SK-N-SH treated with all-trans-retinoic acid at 6 μM for 48 hours (cell line): ENCODE data around the gene MOK.

Source experiments
- ATAC-seq: fragments of 200-7000 bp; cut with Tn5 transposase; 3 replicates; pipeline ENCODE4 v1.9.1; 2020; ENCODE audit warnings: mild to moderate bottlenecking, moderate library complexity
- ARNTL ChIP-seq: fragments of 450-650 bp; formaldehyde crosslinking; IDR thresholded peaks from 2 replicates; pipeline ENCODE4 v1.5.0; 2020; ENCODE audit warnings: low read depth, mild to moderate bottlenecking, moderate library complexity, borderline replicate concordance
- BACH2 ChIP-seq: fragments of 250-450 bp; sonication (Bioruptor Pico); IDR thresholded peaks from 2 replicates; pipeline ENCODE4 v1.9.0; 2021; ENCODE audit warnings: mild to moderate bottlenecking, borderline replicate concordance
- GLIS3 ChIP-seq: fragments of 250-450 bp; sonication (Bioruptor Pico); IDR thresholded peaks from 2 replicates; pipeline ENCODE4 v1.5.0; 2020; ENCODE audit warnings: mild to moderate bottlenecking, moderate library complexity
- ISL1 ChIP-seq: fragments of 250-450 bp; sonication (Bioruptor Pico); IDR thresholded peaks from 2 replicates; pipeline ENCODE4 v2.1.2; 2022; ENCODE audit warnings: mild to moderate bottlenecking, moderate library complexity
- OSR1 ChIP-seq: fragments of 250-450 bp; sonication (Bioruptor Pico); IDR thresholded peaks from 2 replicates; pipeline ENCODE4 v1.8.0; 2022; ENCODE audit warnings: moderate library complexity, mild to moderate bottlenecking, inconsistent platforms
- PPARA ChIP-seq: fragments of 250-450 bp; sonication (Bioruptor Pico); IDR thresholded peaks from 2 replicates; pipeline ENCODE4 v1.5.0; 2020; ENCODE audit warnings: mild to moderate bottlenecking, borderline replicate concordance
- SNAI2 ChIP-seq: fragments of 250-450 bp; sonication (Bioruptor Pico); IDR thresholded peaks from 2 replicates; pipeline ENCODE4 v1.5.0; 2020; ENCODE audit warnings: mild to moderate bottlenecking, moderate library complexity
- TCF4 ChIP-seq: fragments of 250-450 bp; sonication (Bioruptor Pico); IDR thresholded peaks from 2 replicates; pipeline ENCODE4 v1.8.0; 2021; ENCODE audit warnings: mild to moderate bottlenecking, moderate library complexity, borderline replicate concordance
- TOX ChIP-seq: fragments of 250-450 bp; sonication (Bioruptor Pico); IDR thresholded peaks from 2 replicates; pipeline ENCODE4 v1.8.0; 2021; ENCODE audit warnings: mild to moderate bottlenecking, moderate library complexity, borderline replicate concordance
- ZC3H10 ChIP-seq: fragments of 250-450 bp; sonication (Bioruptor Pico); IDR thresholded peaks from 2 replicates; pipeline ENCODE4 v1.5.1; 2021; ENCODE audit warnings: mild to moderate bottlenecking, moderate library complexity
- ZFP3 ChIP-seq: fragments of 250-450 bp; sonication (Bioruptor Pico); IDR thresholded peaks from 2 replicates; pipeline ENCODE4 v1.5.0; 2020; ENCODE audit warnings: mild to moderate bottlenecking, moderate library complexity
- ZNF565 ChIP-seq: fragments of 450-650 bp; formaldehyde crosslinking; conservative IDR thresholded peaks from 2 replicates; pipeline ENCODE4 v1.5.0; 2020; ENCODE audit warnings: low read depth, mild to moderate bottlenecking, moderate library complexity
- ZNF70 ChIP-seq: fragments of 450-650 bp; formaldehyde crosslinking; IDR thresholded peaks from 2 replicates; pipeline ENCODE4 v1.5.0; 2020; ENCODE audit warnings: mild to moderate bottlenecking, moderate library complexity
- ZNF8 ChIP-seq: fragments of 450-650 bp; formaldehyde crosslinking; IDR thresholded peaks from 2 replicates; pipeline ENCODE4 v1.5.0; 2020; ENCODE audit warnings: mild to moderate bottlenecking, moderate library complexity
- TF ChIP-seq, protein P1 (sequence below): fragments of 250-450 bp; sonication (Bioruptor Pico); IDR thresholded peaks from 2 replicates; pipeline ENCODE4 v1.5.1; 2020; ENCODE audit warnings: low read depth, mild to moderate bottlenecking, moderate library complexity
- TF ChIP-seq, protein P2 (sequence below): fragments of 250-450 bp; sonication (Bioruptor Pico); IDR thresholded peaks from 2 replicates; pipeline ENCODE4 v1.5.0; 2020; ENCODE audit warnings: mild to moderate bottlenecking, moderate library complexity
- TF ChIP-seq, protein P3 (sequence below): fragments of 250-450 bp; sonication (Bioruptor Pico); IDR thresholded peaks from 2 replicates; pipeline ENCODE4 v1.5.1; 2021; ENCODE audit warnings: mild to moderate bottlenecking, moderate library complexity
- TF ChIP-seq, protein P4 (sequence below): fragments of 250-450 bp; sonication (Bioruptor Pico); IDR thresholded peaks from 2 replicates; pipeline ENCODE4 v1.8.0; 2021; ENCODE audit warnings: low read depth, mild to moderate bottlenecking, moderate library complexity, borderline replicate concordance

MOK gene

DNA sequence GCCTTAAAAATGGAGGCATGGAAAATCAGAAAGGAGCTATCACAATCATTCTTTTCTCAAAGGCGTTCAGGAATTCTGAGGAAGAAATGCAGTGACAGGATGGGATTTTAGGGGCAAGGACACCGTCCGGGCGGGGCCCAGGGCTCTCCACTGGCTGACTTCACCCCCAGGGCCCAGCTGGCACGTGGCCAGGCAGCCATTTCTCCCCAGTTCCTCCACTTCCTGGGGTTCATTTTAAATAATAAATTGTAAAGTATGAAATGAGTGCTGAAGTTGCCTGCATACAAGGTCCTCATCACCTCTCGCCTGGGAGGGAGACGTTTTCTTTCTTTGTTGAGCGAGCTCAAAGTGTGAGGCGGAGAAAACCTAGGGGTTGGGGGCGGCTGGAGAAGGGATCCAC is 91.5 kb downstream of the MOK start:
- TF ChIP-seq OSR1 (CRISPR knock-in tag) (no peak), PPARA (no peak), ZC3H10 (CRISPR knock-in tag) (no peak), ISL1 (CRISPR knock-in tag) (no peak), GLIS3 (CRISPR knock-in tag) (no peak), ZNF8 (no peak), ZNF70 (CRISPR knock-in tag) (no peak), ZFP3 (CRISPR knock-in tag) (no peak), SNAI2 (CRISPR knock-in tag) (no peak), ARNTL (CRISPR knock-in tag) (no peak), TOX (CRISPR knock-in tag) (no peak)
- TF ChIP-seq, protein P1, sequence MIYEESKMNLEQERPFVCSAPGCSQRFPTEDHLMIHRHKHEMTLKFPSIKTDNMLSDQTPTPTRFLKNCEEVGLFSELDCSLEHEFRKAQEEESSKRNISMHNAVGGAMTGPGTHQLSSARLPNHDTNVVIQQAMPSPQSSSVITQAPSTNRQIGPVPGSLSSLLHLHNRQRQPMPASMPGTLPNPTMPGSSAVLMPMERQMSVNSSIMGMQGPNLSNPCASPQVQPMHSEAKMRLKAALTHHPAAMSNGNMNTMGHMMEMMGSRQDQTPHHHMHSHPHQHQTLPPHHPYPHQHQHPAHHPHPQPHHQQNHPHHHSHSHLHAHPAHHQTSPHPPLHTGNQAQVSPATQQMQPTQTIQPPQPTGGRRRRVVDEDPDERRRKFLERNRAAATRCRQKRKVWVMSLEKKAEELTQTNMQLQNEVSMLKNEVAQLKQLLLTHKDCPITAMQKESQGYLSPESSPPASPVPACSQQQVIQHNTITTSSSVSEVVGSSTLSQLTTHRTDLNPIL (CRISPR knock-in tag) = no peak
- TF ChIP-seq, protein P2, sequence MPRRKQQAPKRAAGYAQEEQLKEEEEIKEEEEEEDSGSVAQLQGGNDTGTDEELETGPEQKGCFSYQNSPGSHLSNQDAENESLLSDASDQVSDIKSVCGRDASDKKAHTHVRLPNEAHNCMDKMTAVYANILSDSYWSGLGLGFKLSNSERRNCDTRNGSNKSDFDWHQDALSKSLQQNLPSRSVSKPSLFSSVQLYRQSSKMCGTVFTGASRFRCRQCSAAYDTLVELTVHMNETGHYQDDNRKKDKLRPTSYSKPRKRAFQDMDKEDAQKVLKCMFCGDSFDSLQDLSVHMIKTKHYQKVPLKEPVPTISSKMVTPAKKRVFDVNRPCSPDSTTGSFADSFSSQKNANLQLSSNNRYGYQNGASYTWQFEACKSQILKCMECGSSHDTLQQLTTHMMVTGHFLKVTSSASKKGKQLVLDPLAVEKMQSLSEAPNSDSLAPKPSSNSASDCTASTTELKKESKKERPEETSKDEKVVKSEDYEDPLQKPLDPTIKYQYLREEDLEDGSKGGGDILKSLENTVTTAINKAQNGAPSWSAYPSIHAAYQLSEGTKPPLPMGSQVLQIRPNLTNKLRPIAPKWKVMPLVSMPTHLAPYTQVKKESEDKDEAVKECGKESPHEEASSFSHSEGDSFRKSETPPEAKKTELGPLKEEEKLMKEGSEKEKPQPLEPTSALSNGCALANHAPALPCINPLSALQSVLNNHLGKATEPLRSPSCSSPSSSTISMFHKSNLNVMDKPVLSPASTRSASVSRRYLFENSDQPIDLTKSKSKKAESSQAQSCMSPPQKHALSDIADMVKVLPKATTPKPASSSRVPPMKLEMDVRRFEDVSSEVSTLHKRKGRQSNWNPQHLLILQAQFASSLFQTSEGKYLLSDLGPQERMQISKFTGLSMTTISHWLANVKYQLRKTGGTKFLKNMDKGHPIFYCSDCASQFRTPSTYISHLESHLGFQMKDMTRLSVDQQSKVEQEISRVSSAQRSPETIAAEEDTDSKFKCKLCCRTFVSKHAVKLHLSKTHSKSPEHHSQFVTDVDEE (CRISPR knock-in tag) = no peak
- TF ChIP-seq, protein P3, sequence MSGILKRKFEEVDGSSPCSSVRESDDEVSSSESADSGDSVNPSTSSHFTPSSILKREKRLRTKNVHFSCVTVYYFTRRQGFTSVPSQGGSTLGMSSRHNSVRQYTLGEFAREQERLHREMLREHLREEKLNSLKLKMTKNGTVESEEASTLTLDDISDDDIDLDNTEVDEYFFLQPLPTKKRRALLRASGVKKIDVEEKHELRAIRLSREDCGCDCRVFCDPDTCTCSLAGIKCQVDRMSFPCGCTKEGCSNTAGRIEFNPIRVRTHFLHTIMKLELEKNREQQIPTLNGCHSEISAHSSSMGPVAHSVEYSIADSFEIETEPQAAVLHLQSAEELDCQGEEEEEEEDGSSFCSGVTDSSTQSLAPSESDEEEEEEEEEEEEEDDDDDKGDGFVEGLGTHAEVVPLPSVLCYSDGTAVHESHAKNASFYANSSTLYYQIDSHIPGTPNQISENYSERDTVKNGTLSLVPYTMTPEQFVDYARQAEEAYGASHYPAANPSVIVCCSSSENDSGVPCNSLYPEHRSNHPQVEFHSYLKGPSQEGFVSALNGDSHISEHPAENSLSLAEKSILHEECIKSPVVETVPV (CRISPR knock-in tag) = no peak
- TF ChIP-seq, protein P4, sequence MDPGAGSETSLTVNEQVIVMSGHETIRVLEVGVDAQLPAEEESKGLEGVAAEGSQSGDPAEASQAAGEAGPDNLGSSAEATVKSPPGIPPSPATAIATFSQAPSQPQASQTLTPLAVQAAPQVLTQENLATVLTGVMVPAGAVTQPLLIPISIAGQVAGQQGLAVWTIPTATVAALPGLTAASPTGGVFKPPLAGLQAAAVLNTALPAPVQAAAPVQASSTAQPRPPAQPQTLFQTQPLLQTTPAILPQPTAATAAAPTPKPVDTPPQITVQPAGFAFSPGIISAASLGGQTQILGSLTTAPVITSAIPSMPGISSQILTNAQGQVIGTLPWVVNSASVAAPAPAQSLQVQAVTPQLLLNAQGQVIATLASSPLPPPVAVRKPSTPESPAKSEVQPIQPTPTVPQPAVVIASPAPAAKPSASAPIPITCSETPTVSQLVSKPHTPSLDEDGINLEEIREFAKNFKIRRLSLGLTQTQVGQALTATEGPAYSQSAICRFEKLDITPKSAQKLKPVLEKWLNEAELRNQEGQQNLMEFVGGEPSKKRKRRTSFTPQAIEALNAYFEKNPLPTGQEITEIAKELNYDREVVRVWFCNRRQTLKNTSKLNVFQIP (CRISPR knock-in tag) = no peak
- ATAC-seq = no peak

DNA sequence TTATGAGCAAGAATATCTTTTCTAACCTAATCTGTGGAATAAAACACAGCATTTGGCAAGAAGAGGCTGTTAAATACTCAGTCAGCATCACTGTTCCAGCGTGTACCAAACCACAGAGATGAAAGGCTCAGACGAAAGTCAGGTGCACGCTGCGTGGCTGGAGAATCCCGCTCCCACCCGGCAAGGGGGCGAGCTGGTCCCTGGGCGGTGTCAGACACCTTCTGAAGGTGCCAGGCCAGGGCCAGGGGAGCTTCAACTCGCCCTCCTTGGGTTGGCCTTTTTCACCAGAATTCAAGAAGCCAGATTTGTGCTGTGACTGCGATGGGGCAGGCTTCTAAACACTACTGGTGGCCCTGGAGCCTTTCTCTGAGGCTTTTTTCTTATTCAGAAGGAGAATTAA is 92.1 kb downstream of the MOK start:
- ATAC-seq = no peak
- TF ChIP-seq TCF4 (CRISPR knock-in tag) = no peak

DNA sequence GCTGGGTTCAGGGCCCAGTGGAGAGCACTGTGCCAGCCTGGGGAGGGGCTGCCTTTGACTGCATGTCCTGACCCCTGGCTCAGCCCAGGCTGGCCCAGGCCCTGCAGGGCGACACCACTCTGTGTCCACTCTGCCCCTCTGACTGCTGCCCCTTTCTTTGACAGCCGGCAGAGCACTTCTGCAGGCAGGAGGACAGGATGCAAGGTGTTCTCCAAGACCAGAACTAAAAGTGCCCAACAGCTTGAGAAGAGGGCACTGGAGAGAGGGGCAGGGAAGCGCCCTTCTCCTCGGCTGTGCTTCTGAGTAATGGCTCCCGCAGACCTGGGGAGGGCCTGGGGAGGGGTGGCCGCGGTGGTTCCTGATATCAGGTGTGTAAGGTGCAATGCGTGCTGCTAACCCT is 92.6 kb downstream of the MOK start:
- TF ChIP-seq ZNF70 (CRISPR knock-in tag) (no peak), BACH2 (CRISPR knock-in tag) (no peak), ISL1 (CRISPR knock-in tag) (no peak), ZNF8 (no peak), TOX (CRISPR knock-in tag) (no peak), ARNTL (CRISPR knock-in tag) (no peak), PPARA (no peak), TCF4 (CRISPR knock-in tag) (no peak), ZNF565 (CRISPR knock-in tag) (no peak), OSR1 (CRISPR knock-in tag) (no peak)
- TF ChIP-seq, protein P3 (CRISPR knock-in tag) = no peak
- TF ChIP-seq, protein P1 (CRISPR knock-in tag) = no peak
- TF ChIP-seq, protein P2 (CRISPR knock-in tag) = no peak
- ATAC-seq = no peak
